ENCODE data around the gene EFNA4. TPM values are rescaled to one million over a fixed set of nuclear protein-coding genes. Genes with fewer than 3 reads are reported as not detected.

EFNA4 gene
- polyA plus RNA-seq, 3 donors: 2.3 to 8.0 (median 4.1) TPM

DNA sequence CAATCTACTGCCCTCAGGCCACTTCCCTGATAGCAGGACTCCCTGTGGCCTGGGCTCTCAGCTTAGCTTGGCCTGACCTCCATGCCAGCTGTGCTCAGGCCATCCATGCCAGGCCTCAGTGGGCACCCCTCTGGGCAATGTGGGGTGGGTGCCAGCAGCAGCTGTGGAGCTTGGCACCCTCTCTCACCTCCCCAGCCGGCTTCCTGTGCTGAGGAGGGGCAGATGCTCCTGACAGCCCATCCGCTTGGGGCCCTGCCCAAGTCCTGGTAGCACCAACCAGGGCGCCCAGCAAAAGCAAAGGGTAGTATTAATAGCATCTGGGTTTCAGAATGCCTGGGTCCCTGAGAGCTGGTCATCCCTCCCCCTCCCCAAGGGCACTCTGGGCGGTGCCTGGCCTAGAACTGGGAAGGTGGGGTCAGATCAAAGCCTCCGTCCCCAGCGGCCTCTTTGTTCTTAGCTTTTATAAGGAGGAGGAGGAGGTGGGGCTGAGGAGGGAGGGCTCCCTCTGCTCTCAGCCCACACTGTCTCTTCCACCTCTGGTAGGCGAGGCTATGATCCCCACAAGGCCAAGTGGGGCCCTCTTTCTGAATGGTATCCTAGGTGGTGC is 6.1 kb downstream of the EFNA4 start:
- H3K27me3 ChIP-seq (ENCODE audit: control insufficient read depth in 2 of 2, insufficient read depth in 2 of 2, low read length in 2 of 2): peaks cover 0 to 14% of the 10 kb centered on the region in 2 donors
- Mint-ChIP-seq H3K4me1 (peaks cover 30% of the 10 kb centered on the region), H3K27ac (no peak overlapping the region), H3K36me3 (peaks cover 34 to 36% of the 10 kb centered on the region in 2 donors), H3K27me3 (ENCODE audit: low read depth in 3 of 3) (peaks cover 11 to 22% (median 19%) of the 10 kb centered on the region in 3 donors), H3K9me3 (peaks cover 0 to 2% (median 0%) of the 10 kb centered on the region in 7 donors), H3K4me3 (no peak overlapping the region)
- H3K79me2 ChIP-seq (ENCODE audit: insufficient read depth, low read length): peaks cover 7% of the 10 kb centered on the region
- TF ChIP-seq, protein P1, sequence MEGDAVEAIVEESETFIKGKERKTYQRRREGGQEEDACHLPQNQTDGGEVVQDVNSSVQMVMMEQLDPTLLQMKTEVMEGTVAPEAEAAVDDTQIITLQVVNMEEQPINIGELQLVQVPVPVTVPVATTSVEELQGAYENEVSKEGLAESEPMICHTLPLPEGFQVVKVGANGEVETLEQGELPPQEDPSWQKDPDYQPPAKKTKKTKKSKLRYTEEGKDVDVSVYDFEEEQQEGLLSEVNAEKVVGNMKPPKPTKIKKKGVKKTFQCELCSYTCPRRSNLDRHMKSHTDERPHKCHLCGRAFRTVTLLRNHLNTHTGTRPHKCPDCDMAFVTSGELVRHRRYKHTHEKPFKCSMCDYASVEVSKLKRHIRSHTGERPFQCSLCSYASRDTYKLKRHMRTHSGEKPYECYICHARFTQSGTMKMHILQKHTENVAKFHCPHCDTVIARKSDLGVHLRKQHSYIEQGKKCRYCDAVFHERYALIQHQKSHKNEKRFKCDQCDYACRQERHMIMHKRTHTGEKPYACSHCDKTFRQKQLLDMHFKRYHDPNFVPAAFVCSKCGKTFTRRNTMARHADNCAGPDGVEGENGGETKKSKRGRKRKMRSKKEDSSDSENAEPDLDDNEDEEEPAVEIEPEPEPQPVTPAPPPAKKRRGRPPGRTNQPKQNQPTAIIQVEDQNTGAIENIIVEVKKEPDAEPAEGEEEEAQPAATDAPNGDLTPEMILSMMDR (IDR thresholded peaks at IDR 0.05): no peak
- DNase-seq: no peak
- WGBS (ENCODE audit: insufficient coverage): no CpG with 5 or more reads among the region's 7 CpGs
- peaks cover 30 to 39% of the 10 kb centered on the region in 2 donors for H3K4me1 ChIP-seq (ENCODE audit: control insufficient read depth in 1 of 2, insufficient read depth in 2 of 2, low read length in 2 of 2)
- intact Hi-C loops (cut with micrococcal nuclease): no loop called here
- H3K27ac ChIP-seq (ENCODE audit: low read depth in 1 of 2, low read length in 2 of 2): no peak overlapping the region
- no peak overlapping the region for H3K9ac ChIP-seq (ENCODE audit: insufficient read depth, low read length, poor library complexity, severe bottlenecking)
- H3K9me3 ChIP-seq (replicated peaks in 1 of 2; ENCODE audit: control insufficient read depth in 1 of 2, insufficient read depth in 1 of 2, low read length in 2 of 2): no peaks in the 10 kb centered on the region
- H3K4me3 ChIP-seq (replicated peaks in 1 of 3; ENCODE audit: low read depth in 2 of 3, low read length in 3 of 3): no peak overlapping the region
- no peak overlapping the region for H3K4me2 ChIP-seq (replicated peaks; ENCODE audit: extremely low read depth, low read length, poor library complexity, severe bottlenecking)
- H3K36me3 ChIP-seq (replicated peaks in 1 of 2; ENCODE audit: control insufficient read depth in 1 of 2, insufficient read depth in 2 of 2, low read length in 2 of 2): peaks cover 5 to 32% of the 10 kb centered on the region in 2 donors
- no peak overlapping the region for H2AFZ ChIP-seq (ENCODE audit: insufficient read depth, low read depth, low read length, poor library complexity, severe bottlenecking)
- peaks cover 31% of the 10 kb centered on the region for H4K20me1 ChIP-seq (ENCODE audit: insufficient read depth, low read length)

DNA sequence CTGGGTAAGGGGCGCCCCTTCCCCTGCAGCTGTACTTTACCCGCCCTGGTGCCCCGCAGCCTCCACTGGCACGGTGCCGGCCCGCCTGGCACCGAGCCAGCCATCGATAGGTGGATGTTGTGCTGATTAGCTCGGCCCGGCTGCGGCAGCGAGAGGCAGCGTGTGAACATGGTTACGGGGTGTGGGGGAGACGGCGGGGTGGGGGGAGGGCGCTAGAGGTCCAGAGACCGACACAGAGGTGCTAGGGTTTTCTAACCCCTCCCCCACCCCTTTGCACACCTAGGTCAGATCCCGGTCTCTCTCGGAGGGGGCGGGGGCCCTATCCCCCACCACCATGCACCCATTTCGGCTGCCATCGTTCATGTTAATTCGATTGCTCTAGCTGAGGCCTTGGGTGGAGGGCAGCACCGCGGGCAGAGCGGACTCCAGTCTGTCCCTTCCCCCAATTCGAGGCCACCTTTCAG is 6.7 kb downstream of the EFNA4 start:
- Histone ChIP-seq H3K9ac (ENCODE audit: insufficient read depth, low read length, poor library complexity, severe bottlenecking) (no peak overlapping the region), H2AFZ (ENCODE audit: insufficient read depth, low read depth, low read length, poor library complexity, severe bottlenecking) (no peak overlapping the region), H3K27me3 (ENCODE audit: control insufficient read depth in 2 of 2, insufficient read depth in 2 of 2, low read length in 2 of 2) (peaks cover 0 to 15% of the 10 kb centered on the region in 2 donors), H3K4me2 (replicated peaks; ENCODE audit: extremely low read depth, low read length, poor library complexity, severe bottlenecking) (peak overlapping the region; percentile 95), H3K36me3 (replicated peaks in 1 of 2; ENCODE audit: control insufficient read depth in 1 of 2, insufficient read depth in 2 of 2, low read length in 2 of 2) (peaks cover 5 to 32% of the 10 kb centered on the region in 2 donors), H3K27ac (ENCODE audit: low read depth in 1 of 2, low read length in 2 of 2) (no peak overlapping the region), H3K9me3 (replicated peaks in 1 of 2; ENCODE audit: control insufficient read depth in 1 of 2, insufficient read depth in 1 of 2, low read length in 2 of 2) (no peaks in the 10 kb centered on the region), H4K20me1 (ENCODE audit: insufficient read depth, low read length) (peaks cover 25% of the 10 kb centered on the region), H3K4me1 (ENCODE audit: control insufficient read depth in 1 of 2, insufficient read depth in 2 of 2, low read length in 2 of 2) (peaks cover 27 to 34% of the 10 kb centered on the region in 2 donors), H3K79me2 (ENCODE audit: insufficient read depth, low read length) (peaks cover 1% of the 10 kb centered on the region), H3K4me3 (replicated peaks in 1 of 3; ENCODE audit: low read depth in 2 of 3, low read length in 3 of 3) (peak overlapping the region in 1 of 3 experiments; percentile 75)
- peaks cover 11 to 20% (median 16%) of the 10 kb centered on the region in 3 donors for H3K27me3 Mint-ChIP-seq (ENCODE audit: low read depth in 3 of 3)
- WGBS (ENCODE audit: insufficient coverage): 45% methylated on average over 15 of the region's 28 CpGs
- H3K9me3 Mint-ChIP-seq: peaks cover 0 to 2% (median 0%) of the 10 kb centered on the region in 7 donors
- H3K4me1 Mint-ChIP-seq: peaks cover 27% of the 10 kb centered on the region
- no peak for DNase-seq
- peak overlapping the region; percentile 60 to 90 for H3K4me3 Mint-ChIP-seq
- H3K27ac Mint-ChIP-seq: no peak overlapping the region
- peaks cover 34 to 36% of the 10 kb centered on the region in 2 donors for H3K36me3 Mint-ChIP-seq
- TF ChIP-seq, protein P1 (IDR thresholded peaks at IDR 0.05): no peak
- intact Hi-C loops (cut with micrococcal nuclease): no loop called here

Measured in CD14-positive monocyte (primary cell).